Measurements from ENCODE around the gene CEACAM7.

GRCh38 chr19:41698746-41699230 lies 10.7 kb upstream of the CEACAM7 start:
- TF ChIP-seq POLR2A (IDR thresholded peaks at IDR 0.05) (no peak), POLR2AphosphoS5 (IDR thresholded peaks at IDR 0.05) (no peak), CTCF (IDR thresholded peaks at IDR 0.05) (no peak)

Measured in gastroesophageal sphincter (tissue), 3 donors.